Measurements from ENCODE around the gene POPDC2.

GRCh38 chr3:119613872-119614271 lies 46.5 kb downstream of the POPDC2 start:
- TF ChIP-seq TAF1 (IDR thresholded peaks at IDR 0.05; ENCODE audit: low read depth) (no peak), MAX (IDR thresholded peaks at IDR 0.05) (no peak), EP300 (IDR thresholded peaks at IDR 0.05; ENCODE audit: borderline replicate concordance) (no peak)
